ENCODE data around the gene TINAGL1.

TINAGL1 gene

DNA sequence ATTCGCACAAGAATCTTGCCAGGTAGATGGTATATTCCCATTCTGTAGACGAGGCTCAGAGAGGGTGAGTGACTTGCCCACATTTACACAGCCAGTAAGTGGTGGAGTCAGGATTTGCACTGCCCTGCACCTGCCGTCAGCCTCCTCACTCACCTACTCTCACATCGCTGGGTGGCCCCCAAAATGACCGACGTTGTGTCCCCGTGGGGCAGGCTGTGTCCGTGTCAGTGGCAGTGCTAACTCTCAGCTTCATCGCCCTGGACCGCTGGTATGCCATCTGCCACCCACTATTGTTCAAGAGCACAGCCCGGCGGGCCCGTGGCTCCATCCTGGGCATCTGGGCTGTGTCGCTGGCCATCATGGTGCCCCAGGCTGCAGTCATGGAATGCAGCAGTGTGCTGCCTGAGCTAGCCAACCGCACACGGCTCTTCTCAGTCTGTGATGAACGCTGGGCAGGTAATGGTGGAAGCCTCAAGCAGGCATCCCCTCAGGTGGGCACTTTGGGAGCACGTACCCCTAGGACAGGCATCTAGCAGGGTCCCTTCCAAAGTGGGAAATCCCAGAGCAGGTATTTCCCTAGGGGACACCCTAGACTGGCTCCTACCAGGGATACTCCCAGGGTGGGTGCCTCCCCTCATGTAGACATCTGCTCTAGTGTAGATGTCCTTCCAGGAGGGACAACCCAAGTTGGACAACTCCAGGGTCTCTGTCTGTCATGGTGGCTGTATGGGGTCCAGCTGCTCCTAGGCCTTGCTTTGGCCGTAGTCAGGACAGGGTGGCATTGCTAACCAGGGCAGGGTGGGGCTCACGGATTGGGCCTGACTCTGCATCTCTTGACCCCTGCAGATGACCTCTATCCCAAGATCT lies 44.5 kb downstream of the TINAGL1 start:
- H3K36me3 Mint-ChIP-seq (ENCODE audit: low read depth): no peaks in the 10 kb centered on the region

DNA sequence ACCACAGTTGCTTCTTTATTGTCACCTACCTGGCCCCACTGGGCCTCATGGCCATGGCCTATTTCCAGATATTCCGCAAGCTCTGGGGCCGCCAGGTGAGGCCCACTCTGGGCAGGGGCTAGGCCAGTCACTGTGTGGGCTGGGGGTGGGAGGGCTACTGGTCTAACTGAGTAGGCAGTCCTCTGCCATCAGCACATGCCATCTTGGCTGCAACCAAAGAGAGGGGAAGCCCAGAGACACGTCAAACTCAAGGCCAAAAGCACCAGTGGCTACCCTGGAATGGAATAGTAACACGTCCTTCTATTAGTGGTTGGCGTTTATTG lies 45.1 kb downstream of the TINAGL1 start:
- H3K27ac Mint-ChIP-seq: no peak overlapping the region
- no peaks in the 10 kb centered on the region for H3K9me3 Mint-ChIP-seq
- H3K36me3 Mint-ChIP-seq (ENCODE audit: low read depth): no peaks in the 10 kb centered on the region
- peaks cover 4% of the 10 kb centered on the region for H3K4me1 Mint-ChIP-seq (ENCODE audit: low read depth)
- no peak overlapping the region for H3K4me3 Mint-ChIP-seq
- no peak for DNase-seq (ENCODE audit: low spot score)
- peaks cover 15% of the 10 kb centered on the region for H3K27me3 Mint-ChIP-seq (ENCODE audit: low read depth)

More for the DNA sequence above, 44.5 kb downstream of the TINAGL1 start:
- Mint-ChIP-seq H3K4me1 (ENCODE audit: low read depth) (peaks cover 4% of the 10 kb centered on the region), H3K27me3 (ENCODE audit: low read depth) (peaks cover 19% of the 10 kb centered on the region), H3K4me3 (no peak overlapping the region), H3K9me3 (no peaks in the 10 kb centered on the region), H3K27ac (no peak overlapping the region)
- DNase-seq (ENCODE audit: low spot score): no peak

DNA sequence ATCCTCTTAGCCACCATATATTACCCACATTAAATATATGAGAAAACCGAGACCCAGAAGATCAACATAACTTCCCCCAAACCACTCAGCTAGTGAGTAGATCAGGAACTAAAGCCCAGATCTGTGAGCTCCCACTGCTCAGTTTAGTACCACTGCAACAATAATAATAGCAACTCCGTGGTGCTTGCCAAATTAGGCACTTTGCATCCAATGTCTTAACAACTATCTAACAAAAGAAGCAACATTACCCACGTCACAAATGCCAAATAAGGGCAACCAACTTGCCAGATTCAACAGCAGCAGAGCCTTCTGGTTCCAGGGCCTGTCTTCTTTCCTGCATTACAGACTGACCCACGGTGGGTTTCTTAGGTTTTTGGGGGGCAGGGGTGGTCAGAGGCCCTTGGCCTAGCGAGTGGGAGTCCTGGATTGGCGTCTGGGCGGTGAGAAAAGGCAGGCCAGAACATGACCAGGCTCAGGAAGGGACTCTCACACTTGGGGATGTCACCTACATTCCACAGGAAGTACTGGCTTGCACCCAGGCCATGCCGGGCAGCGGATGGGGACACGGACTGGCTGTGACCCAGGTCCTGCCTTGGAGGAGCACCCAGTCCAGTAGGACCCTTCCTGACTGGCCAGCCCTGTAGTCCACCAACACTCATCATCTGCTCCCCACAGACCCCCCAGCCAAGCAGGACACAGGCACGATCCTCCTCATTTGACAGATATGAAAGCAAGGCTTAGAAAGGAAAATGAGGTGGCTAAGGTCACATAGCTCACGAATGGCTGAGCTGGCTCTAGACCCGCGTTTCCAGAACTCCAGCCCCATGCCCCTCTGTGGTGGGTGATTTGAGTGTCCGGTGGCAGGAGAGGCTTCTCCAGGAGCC lies 45.8 kb downstream of the TINAGL1 start:
- peaks cover 9% of the 10 kb centered on the region for H3K27me3 Mint-ChIP-seq (ENCODE audit: low read depth)
- no peaks in the 10 kb centered on the region for H3K36me3 Mint-ChIP-seq (ENCODE audit: low read depth)
- no peaks in the 10 kb centered on the region for H3K9me3 Mint-ChIP-seq
- H3K4me3 Mint-ChIP-seq: no peak overlapping the region
- peaks cover 4% of the 10 kb centered on the region for H3K4me1 Mint-ChIP-seq (ENCODE audit: low read depth)
- no peak overlapping the region for H3K27ac Mint-ChIP-seq
- no peak for DNase-seq (ENCODE audit: low spot score)

DNA sequence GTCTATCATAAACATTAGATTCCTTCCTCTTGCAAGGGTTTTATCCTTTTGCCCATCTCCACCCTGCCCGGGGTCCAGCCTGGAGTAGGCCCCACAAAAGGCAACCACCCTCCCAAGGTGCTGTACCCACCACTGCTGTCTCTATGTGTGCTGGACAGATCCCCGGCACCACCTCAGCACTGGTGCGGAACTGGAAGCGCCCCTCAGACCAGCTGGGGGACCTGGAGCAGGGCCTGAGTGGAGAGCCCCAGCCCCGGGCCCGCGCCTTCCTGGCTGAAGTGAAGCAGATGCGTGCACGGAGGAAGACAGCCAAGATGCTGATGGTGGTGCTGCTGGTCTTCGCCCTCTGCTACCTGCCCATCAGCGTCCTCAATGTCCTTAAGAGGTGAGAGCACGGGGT lies 47.0 kb downstream of the TINAGL1 start:
- H3K4me1 Mint-ChIP-seq (ENCODE audit: low read depth): peaks cover 2% of the 10 kb centered on the region
- no peaks in the 10 kb centered on the region for H3K9me3 Mint-ChIP-seq

DNA sequence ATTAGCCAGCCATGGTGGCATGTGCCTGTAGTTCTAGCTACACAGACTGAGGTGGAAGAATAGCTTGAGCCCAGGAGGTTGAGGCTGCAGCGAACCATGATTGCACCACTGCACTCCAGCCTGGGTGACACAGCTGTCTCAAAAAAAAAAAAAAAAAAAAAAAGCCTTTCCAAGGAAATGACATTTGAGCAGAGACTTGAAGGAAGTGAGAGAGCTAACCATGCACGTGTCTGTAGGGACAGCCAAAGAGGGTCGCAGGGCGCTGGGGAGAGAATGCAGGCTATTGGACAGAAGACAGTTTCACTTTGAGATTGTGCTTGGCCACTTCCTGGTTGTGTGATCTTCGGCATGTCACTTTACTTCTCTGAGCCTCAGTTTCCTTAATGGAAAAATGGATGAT lies 48.0 kb downstream of the TINAGL1 start:
- no peak overlapping the region for H3K27ac Mint-ChIP-seq
- no peaks in the 10 kb centered on the region for H3K27me3 Mint-ChIP-seq (ENCODE audit: low read depth)
- DNase-seq (ENCODE audit: low spot score): no peak
- H3K9me3 Mint-ChIP-seq: no peaks in the 10 kb centered on the region
- peaks cover 2% of the 10 kb centered on the region for H3K4me1 Mint-ChIP-seq (ENCODE audit: low read depth)
- peaks cover 3% of the 10 kb centered on the region for H3K36me3 Mint-ChIP-seq (ENCODE audit: low read depth)
- H3K4me3 Mint-ChIP-seq: no peak overlapping the region

More for the DNA sequence above, 47.0 kb downstream of the TINAGL1 start:
- peaks cover 2% of the 10 kb centered on the region for H3K36me3 Mint-ChIP-seq (ENCODE audit: low read depth)
- peaks cover 3% of the 10 kb centered on the region for H3K27me3 Mint-ChIP-seq (ENCODE audit: low read depth)
- H3K27ac Mint-ChIP-seq: no peak overlapping the region
- H3K4me3 Mint-ChIP-seq: no peak overlapping the region
- DNase-seq (ENCODE audit: low spot score): no peak

DNA sequence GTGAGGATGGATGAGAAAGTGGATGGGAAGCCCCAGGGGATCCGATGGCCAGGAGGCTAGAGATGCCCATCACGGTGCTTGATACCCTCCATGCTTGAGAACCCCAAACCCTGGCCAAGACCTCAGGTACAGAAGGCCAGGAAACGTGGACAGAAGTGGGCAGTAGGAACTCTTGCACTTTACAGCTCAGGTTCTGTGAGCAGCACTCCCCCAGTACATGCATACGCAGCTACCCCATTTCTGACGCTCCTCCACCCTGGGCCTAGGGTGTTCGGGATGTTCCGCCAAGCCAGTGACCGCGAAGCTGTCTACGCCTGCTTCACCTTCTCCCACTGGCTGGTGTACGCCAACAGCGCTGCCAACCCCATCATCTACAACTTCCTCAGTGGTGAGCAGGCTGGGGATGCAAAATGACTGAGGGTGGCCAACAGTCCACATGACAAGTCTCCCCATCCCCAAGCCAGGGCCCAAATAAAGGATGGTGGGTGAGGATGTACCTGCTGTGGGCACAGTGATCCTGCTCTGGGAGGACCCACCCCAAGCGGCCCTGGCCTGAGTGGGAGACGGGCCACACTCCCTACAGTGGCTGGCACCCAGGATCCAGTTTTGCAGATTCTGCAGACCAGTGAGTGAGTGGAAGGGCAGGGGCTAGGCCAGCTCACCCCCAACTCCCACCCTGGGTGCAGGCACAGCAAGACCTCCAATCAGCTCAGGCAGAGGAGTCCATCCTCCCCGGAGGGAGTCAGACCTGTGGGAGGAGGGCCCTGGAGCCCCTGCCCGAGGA lies 48.6 kb downstream of the TINAGL1 start:
- H3K27ac Mint-ChIP-seq: no peak overlapping the region
- DNase-seq (ENCODE audit: low spot score): no peak

DNA sequence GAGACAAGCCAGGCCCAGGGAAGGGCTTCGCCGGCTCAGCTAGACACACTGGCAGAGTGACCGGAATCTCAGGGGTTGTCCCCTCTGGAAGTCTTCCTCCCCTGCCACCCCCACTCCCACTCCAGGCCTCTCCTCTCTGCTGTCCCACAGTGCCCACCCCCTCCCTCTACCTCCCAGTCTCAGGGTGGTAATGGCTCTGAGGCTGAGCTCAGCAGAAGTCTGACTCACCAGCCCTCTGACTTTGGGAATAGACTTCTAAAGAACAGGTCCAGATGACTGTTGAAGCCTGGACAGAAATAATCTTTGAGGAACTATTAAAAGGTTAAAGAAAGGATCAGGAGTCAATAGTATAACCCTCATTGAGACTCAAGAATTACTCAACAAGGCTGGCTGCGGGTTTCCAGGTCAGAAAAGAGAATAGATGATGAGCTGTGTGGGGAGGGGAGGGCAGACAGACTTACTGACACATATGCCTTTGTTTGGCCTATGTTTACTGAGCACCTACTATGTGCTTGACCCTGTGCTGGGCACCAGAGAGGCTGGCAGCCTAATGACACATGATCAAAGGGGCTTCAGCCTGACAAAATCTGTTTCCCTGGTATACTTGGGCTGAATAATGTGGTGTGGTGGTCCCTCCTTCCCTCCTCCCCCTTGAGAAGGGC lies 49.4 kb downstream of the TINAGL1 start:
- no peaks in the 10 kb centered on the region for H3K27me3 Mint-ChIP-seq (ENCODE audit: low read depth)
- H3K36me3 Mint-ChIP-seq (ENCODE audit: low read depth): peaks cover 14% of the 10 kb centered on the region
- no peaks in the 10 kb centered on the region for H3K9me3 Mint-ChIP-seq
- H3K4me3 Mint-ChIP-seq: no peak overlapping the region
- no peak for DNase-seq (ENCODE audit: low spot score)
- peaks cover 2% of the 10 kb centered on the region for H3K4me1 Mint-ChIP-seq (ENCODE audit: low read depth)
- H3K27ac Mint-ChIP-seq: no peak overlapping the region

More for the DNA sequence above, 48.6 kb downstream of the TINAGL1 start:
- Mint-ChIP-seq H3K36me3 (ENCODE audit: low read depth) (peaks cover 7% of the 10 kb centered on the region), H3K4me1 (ENCODE audit: low read depth) (peaks cover 2% of the 10 kb centered on the region), H3K27me3 (ENCODE audit: low read depth) (no peaks in the 10 kb centered on the region), H3K9me3 (no peaks in the 10 kb centered on the region), H3K4me3 (no peak overlapping the region)

DNA sequence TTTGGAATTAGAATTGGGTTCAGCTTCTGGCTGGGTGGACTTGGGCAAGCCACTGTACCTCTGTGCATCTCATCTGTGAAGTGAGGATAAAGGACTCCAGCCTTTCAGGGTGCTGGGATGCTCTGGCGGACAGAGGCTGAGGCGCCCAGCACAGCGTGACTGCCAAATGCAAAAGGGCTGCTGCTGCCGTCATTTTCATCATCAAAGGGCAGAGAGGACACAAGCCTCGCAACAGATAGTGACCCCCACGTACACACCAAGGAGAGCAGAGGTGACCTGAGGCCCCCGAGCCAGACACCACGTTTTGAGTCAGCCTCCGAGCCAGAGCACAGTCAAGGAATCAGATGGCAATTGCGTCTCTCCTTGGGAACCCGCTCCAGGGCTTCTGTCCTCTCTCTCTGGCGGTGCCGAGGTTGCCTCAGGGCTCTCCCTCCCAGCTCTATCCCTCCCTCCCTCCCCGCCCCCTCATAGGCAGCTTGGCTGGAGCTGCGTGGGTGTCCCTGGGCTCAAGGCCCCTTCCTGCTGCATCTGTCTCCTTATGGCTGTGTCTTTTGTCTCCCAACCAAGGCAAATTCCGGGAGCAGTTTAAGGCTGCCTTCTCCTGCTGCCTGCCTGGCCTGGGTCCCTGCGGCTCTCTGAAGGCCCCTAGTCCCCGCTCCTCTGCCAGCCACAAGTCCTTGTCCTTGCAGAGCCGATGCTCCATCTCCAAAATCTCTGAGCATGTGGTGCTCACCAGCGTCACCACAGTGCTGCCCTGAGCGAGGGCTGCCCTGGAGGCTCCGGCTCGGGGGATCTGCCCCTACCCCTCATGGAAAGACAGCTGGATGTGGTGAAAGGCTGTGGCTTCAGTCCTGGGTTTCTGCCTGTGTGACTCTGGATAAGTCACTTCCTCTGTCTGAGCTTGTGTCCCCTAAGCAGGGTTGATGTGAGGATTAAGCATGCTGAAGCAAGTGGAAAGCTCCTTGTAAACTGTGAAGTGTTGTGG lies 50.2 kb downstream of the TINAGL1 start:
- Mint-ChIP-seq H3K27ac (no peak overlapping the region), H3K9me3 (no peaks in the 10 kb centered on the region), H3K36me3 (ENCODE audit: low read depth) (peaks cover 14% of the 10 kb centered on the region), H3K27me3 (ENCODE audit: low read depth) (no peaks in the 10 kb centered on the region), H3K4me3 (no peak overlapping the region), H3K4me1 (ENCODE audit: low read depth) (peaks cover 2% of the 10 kb centered on the region)
- no peak for DNase-seq (ENCODE audit: low spot score)

DNA sequence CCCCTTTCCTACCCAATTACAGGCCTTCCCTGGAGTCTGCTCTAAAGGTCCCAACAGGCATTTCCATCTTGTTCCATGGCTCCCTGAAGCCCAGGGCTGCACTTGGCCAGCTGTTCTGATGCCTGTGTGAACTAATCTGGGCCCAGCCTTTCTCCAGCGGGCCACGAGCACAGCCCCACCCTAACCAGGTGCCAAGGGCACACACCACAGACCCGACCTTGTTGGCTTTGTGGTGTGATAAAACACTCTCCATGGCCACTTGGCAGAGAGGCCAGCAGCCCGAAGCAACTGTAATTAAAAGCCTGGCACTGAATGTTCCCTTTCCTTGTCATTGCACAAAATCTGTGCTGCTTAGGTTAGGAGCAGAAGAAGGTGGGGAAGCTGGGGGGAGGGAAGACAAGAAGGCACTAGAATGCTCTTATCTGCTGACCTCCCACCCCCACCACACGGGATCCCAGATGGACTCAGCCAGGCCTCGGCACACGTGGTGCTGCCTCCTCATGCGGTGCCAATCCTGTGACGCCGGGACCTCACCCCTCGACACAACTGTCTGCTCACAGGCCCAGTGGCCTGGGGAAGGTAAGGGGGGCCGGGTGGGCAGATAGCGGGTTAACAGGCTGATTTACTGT lies 51.1 kb downstream of the TINAGL1 start:
- H3K27ac Mint-ChIP-seq: no peak overlapping the region
- peaks cover 2% of the 10 kb centered on the region for H3K4me1 Mint-ChIP-seq (ENCODE audit: low read depth)
- H3K4me3 Mint-ChIP-seq: no peak overlapping the region
- H3K27me3 Mint-ChIP-seq (ENCODE audit: low read depth): no peaks in the 10 kb centered on the region
- no peak for DNase-seq (ENCODE audit: low spot score)
- H3K9me3 Mint-ChIP-seq: no peaks in the 10 kb centered on the region
- H3K36me3 Mint-ChIP-seq (ENCODE audit: low read depth): peaks cover 17% of the 10 kb centered on the region

DNA sequence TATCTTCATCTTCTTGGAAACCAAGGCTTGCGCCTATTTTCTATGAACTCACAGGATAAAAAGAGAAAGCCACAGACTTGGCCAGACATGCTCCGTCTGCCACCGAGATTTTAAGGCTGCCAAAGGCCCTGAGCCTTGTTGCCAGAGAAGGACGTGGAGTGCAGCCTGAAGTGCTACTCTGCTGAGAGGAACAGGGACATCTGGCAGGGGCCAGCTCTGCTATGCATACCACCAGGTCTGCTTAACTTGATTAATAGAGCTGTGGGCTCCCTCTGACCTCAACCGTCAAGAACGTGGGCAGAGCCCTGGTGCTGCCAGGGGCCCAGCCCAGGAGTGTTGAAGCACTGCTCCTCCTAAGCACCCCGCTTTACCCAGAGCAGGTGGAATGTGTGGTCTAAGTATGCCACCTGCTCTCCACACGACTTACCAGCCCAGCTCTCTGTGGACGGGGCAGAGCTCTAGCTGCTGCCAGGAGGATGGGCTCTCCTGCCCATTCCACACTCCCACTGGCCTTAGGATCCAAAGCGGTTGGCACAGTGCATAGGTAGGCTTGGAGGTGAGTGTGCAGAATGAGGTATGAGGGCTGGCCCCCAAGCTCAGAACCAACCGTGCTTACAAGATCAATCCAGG lies 51.7 kb downstream of the TINAGL1 start:
- H3K4me3 Mint-ChIP-seq: no peak overlapping the region
- no peaks in the 10 kb centered on the region for H3K27me3 Mint-ChIP-seq (ENCODE audit: low read depth)
- H3K36me3 Mint-ChIP-seq (ENCODE audit: low read depth): peaks cover 17% of the 10 kb centered on the region
- DNase-seq (ENCODE audit: low spot score): no peak
- no peak overlapping the region for H3K27ac Mint-ChIP-seq
- peaks cover 2% of the 10 kb centered on the region for H3K4me1 Mint-ChIP-seq (ENCODE audit: low read depth)
- no peaks in the 10 kb centered on the region for H3K9me3 Mint-ChIP-seq

DNA sequence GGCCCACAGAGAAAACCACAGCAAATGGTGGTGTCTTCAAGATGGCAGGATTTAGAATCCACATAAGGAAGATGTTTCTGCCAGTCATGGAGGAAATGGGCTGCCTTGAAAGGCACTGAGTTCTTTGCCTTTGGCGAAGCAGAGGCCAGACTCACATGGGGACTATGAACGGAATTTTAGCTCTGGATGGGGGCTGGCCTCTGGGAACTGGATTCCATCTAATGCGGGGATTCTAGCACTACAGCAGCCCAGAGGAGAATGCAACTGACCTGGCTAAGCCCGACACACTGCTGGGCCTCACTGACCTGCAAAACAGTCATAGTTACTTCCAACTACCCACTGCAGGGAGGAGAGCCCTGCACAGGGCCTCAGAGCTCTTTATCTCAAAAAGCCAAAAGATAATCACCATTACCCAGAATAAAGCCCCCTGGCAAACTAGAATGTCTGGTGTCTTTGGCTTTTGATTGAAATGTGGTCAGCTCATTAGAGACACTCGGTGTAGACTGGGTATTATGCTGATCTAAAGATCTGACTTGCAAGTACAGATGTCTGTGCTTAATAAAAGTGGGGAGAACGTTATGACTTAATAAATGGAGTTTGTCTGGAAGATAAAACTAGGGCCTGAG lies 52.7 kb downstream of the TINAGL1 start:
- no peaks in the 10 kb centered on the region for H3K27me3 Mint-ChIP-seq (ENCODE audit: low read depth)
- no peak overlapping the region for H3K4me3 Mint-ChIP-seq
- no peak for DNase-seq (ENCODE audit: low spot score)
- no peak overlapping the region for H3K27ac Mint-ChIP-seq
- peaks cover 18% of the 10 kb centered on the region for H3K36me3 Mint-ChIP-seq (ENCODE audit: low read depth)
- H3K9me3 Mint-ChIP-seq: no peaks in the 10 kb centered on the region
- peaks cover 2% of the 10 kb centered on the region for H3K4me1 Mint-ChIP-seq (ENCODE audit: low read depth)
